PC-9 (cell line): Measurements from ENCODE around the gene EPHB4.

Experiments used
- EZH2 ChIP-seq: fragments of 200-600 bp; sonication (generic); IDR thresholded peaks from 2 replicates; pipeline ENCODE4 v1.8.0; 2017; ENCODE audit warnings: antibody characterized with exemption, low read depth
- TF ChIP-seq, protein P1 (sequence below): fragments of 200-600 bp; sonication (generic); conservative IDR thresholded peaks from 2 replicates; pipeline ENCODE4 v1.6.1; 2017; ENCODE audit warnings: mixed run types, antibody characterized with exemption, mild to moderate bottlenecking, moderate library complexity

GRCh38 chr7:100764841-100765240 is 62.5 kb downstream of the EPHB4 start:
- TF ChIP-seq EZH2: no peak
- TF ChIP-seq, protein P1, sequence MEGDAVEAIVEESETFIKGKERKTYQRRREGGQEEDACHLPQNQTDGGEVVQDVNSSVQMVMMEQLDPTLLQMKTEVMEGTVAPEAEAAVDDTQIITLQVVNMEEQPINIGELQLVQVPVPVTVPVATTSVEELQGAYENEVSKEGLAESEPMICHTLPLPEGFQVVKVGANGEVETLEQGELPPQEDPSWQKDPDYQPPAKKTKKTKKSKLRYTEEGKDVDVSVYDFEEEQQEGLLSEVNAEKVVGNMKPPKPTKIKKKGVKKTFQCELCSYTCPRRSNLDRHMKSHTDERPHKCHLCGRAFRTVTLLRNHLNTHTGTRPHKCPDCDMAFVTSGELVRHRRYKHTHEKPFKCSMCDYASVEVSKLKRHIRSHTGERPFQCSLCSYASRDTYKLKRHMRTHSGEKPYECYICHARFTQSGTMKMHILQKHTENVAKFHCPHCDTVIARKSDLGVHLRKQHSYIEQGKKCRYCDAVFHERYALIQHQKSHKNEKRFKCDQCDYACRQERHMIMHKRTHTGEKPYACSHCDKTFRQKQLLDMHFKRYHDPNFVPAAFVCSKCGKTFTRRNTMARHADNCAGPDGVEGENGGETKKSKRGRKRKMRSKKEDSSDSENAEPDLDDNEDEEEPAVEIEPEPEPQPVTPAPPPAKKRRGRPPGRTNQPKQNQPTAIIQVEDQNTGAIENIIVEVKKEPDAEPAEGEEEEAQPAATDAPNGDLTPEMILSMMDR: no peak
